ENCODE measurements around the gene DYNC2I2.

GRCh38 chr9:128642675-128643245 is 13.9 kb downstream of the DYNC2I2 start:
- TF ChIP-seq POLR2AphosphoS5 (IDR thresholded peaks at IDR 0.05; ENCODE audit: insufficient read depth, low read depth, low read length) (no peak), POLR2A (IDR thresholded peaks at IDR 0.05; ENCODE audit: low read depth, low read length) (no peak), CTCF (IDR thresholded peaks at IDR 0.05; ENCODE audit: extremely low read depth in 1 of 2, insufficient read depth in 1 of 2, low read depth in 1 of 2, low read length in 2 of 2) (no peak), MAX (IDR thresholded peaks at IDR 0.05; ENCODE audit: insufficient read depth, insufficient read length) (no peak), GATA2 (IDR thresholded peaks at IDR 0.05; ENCODE audit: insufficient read depth, insufficient read length, low read depth, low read length) (no peak), EZH2 (IDR thresholded peaks at IDR 0.05; ENCODE audit: borderline replicate concordance, low read depth, low read length, severe bottlenecking) (no peak)

Data from endothelial cell of umbilical vein (primary cell).